Stimulated activated CD8-positive, alpha-beta memory T cell treated with anti-CD3 and anti-CD28 coated beads, Interleukin-15, amount 100 ng/mL, for 4 hours (primary cell): ENCODE results near the gene ZSCAN5A.
"Not testable (repeated sequence)": the region's sequence is repeated elsewhere in the genome, so short reads cannot be mapped to it uniquely, and the experiment has no call there.

ENCODE experiments used
- DNase-seq, 2 donors: peaks; one replicate each; pipeline ENCODE4 v3.0.0-alpha.2; 2020; ENCODE audit warnings: low read depth in 2 of 2

The ZSCAN5A gene

DNA sequence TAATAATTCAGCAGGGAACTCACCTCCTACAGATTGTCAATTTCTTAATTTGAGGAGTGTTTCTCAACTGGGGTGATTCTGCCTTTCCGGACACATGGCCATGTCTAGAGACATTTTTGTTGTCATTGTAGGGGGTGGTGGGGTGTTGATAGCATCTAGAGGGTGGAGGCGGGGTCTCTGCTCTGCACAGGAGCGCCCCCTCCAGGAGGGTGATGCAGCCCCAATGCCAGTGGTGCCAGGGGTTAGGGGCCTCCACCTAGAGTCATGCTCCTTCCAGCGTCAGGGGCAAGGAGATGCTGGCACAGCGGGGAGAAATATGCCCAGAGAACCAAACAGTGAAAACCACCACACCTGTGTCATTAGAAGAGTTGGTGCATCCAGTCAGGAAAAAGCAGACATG is 107.1 kb downstream of the ZSCAN5A start:
- not testable (repeated sequence) for DNase-seq

DNA sequence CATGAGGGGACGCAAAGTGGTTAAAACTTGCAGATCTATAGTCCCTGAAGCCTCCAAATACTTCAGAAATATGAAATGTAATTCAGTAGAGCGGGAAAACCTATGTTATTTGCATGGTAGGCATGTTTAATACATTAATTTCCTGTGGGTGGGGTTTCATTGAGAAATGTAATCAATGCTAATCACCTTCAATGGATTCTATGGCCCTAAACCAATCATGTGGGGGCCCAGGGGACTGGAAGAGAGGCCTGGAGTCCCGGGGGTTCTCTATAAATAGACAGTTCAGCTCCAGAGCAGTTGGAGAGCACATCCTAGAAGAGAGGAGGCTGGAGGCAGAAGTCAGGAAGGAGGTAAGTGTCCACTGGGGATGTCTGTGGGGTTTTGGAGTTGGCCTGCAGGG is 112.7 kb downstream of the ZSCAN5A start, which contains the start of gene ZSCAN5C:
Gene ZSCAN5C (plus strand): TSS at position 301 of the 400 bp plus-strand sequence. CDS start 3,641 bp downstream, outside the sequence.
- DNase-seq: no peak

- DNase-seq: no peak
Measured at GRCh38 chr19:56199687-56200086, 115.0 kb downstream of the ZSCAN5A start.

- DNase-seq: not testable (repeated sequence)
Measured at GRCh38 chr19:56197646-56198045, 117.0 kb downstream of the ZSCAN5A start, which contains the start of gene ZSCAN5B. Gene ZSCAN5B, minus strand, starts transcription at chr19:56197783. Its CDS starts 4,731 bp downstream, at chr19:56193052.

- DNase-seq: no peak
Measured at GRCh38 chr19:56193981-56194640, 120.5 kb downstream of the ZSCAN5A start.

GRCh38 chr19:56191711-56192110 is 122.9 kb downstream of the ZSCAN5A start:
- DNase-seq: no peak

GRCh38 chr19:56191115-56191514 is 123.5 kb downstream of the ZSCAN5A start:
- no peak for DNase-seq

DNA sequence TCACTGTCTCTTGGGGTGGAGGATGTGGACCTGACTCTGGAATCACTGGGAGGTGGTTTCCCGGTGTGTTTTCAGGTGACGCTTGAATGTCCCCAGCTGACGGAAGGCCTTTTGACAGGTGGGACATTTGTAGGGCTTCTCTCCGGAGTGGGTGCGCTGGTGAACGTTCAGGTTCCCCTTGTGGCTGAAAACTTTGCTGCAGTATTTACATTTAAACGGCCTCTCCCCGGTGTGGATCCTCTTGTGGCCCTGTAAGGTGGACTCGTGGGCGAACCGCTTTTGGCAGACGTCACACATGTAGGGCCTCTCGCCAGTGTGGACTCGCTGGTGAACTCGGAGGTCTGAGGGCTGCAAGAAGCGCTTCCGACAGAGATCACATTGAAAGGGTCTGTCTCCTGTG is 124.9 kb downstream of the ZSCAN5A start:
- DNase-seq: no peak

DNA sequence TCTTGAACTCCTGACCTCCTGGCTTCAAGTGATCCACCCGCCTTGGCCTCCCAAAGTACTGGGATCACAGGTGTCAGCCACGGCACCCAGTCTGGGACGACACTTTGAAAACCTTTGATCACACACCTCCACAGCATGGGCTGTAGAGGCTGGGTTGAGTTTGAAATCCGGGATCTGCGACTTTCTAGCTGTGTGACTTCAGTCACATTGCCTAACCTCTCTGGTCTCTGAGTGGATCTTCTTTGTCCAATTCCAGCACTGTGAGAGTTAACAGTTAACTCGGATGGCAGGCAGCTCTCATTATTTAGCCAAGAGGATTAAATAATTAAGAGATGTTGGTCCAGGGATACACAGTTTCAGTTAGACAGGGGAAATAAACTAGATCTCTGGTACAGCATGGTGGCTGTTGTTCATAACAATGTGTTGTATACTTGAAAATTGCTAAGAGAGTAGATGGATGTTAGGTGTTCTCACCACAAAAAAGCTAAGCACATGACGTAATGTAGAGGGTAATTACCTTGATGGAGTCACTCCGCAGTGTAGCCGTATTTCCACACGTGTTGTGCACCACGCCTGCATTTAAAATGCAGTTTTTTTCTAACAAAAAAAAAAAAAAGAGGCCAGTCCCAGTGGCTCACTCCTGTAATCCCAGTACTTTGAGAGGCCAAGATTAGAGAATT is 136.9 kb downstream of the ZSCAN5A start:
- DNase-seq: no peak

DNA sequence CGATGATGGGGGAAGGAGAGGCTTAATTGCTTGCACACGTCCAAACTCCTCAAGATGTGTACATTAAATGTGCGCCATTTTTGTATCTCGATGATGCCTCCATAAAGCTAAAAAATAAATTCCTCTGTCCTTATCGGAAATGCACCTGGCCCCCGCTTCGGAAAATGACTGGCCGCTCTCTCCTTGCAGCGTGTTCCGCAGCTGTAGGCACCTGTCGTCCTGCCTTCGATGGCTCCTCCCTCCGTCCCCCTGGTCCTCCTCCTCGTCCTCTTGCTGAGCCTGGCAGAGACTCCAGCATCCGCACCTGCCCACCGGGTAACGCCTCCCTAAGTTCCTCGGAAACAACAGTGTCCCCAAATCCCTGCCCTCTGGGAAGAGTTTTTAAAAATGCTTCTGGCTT is 137.8 kb downstream of the ZSCAN5A start:
- no peak for DNase-seq

DNA sequence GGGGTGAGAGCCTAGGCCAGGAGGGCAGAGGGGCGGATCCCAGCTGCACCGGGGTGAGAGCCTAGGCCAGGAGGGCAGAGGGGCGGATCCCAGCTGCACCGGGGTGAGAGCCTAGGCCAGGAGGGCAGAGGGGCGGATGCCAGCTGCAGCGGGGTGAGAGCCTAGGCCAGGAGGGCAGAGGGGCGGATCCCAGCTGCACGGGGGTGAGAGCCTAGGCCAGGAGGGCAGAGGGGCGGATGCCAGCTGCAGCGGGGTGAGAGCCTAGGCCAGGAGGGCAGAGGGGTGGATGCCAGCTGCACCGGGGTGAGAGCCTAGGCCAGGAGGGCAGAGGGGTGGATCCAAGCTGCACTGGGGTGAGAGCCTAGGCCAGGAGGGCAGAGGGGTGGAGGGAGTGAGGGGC is 138.3 kb downstream of the ZSCAN5A start:
- DNase-seq: not testable (repeated sequence)

DNA sequence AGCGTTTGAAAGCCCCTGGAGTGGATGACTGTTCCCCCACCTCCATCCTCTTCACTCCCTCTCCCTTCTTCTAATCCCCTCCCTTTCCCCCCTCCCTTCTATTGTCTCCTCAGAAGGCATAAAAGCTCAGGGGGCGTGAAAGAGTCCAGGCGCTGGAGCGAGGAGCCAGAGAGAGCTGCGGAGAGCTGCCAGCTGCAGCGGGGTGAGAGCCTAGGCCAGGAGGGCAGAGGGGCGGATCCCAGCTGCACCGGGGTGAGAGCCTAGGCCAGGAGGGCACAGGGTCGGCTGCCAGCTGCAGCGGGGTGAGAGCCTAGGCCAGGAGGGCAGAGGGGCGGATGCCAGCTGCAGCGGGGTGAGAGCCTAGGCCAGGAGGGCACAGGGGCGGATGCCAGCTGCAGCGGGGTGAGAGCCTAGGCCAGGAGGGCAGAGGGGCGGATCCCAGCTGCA is 138.8 kb downstream of the ZSCAN5A start, which contains the start of gene GALP:
Gene GALP (plus strand): TSS at position 148 of the 447 bp plus-strand sequence. CDS start 1,101 bp downstream, outside the sequence.
- DNase-seq: not testable (repeated sequence)

DNA sequence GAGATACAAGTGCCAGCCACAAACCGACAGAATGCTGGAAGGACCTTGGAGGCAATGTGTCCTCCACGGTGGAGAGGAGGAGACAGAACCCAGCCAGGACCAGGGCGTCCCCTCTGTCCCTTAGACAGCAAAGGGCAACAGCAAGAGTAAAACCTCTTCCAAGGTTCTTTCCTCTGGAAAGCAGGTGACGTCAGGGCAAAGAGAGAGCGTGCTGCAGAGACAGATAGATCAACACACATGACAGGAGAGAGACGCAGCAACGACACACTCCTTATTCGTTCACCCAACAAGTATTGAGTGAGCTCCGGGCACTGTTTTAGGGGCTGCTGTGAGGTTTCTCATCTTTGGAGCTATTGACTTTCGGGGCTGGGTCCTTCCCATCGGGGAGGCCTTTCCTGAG is 140.1 kb downstream of the ZSCAN5A start:
- DNase-seq: no peak

DNA sequence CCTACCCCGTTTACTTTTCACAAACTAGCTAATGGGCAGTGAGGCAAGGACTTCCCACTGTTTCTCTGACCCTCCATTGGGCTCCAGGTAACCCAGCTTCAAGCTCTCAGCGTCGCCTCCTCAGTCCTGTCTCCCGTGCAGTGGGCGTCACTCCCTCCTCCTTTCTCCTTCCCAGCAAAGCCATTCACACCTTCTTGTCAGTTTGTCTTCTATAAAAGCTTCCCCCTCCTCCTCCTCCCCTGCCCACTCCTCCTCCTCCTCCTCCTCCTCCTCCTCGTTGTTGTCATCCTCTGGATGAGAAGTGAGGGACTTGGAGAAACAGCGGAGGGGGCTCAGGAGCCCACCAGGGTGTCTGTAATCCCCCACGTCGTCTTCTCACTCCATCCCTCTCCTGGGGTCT is 140.6 kb downstream of the ZSCAN5A start:
- no peak for DNase-seq
